Activated naive CD4-positive, alpha-beta T cell treated with anti-CD3 and anti-CD28 coated beads, Interleukin-2, amount 50 U/mL, for 16 hours (primary cell): ENCODE results near the gene DCTN4.

ENCODE experiments used
- DNase-seq: peaks from one replicate; pipeline ENCODE4 v3.0.0-alpha.2; 2020

DCTN4 gene

GRCh38 chr5:150662731-150663516, 95.9 kb downstream of the DCTN4 start:
- DNase-seq = no peak

- no peak for DNase-seq
Measured at GRCh38 chr5:150661821-150662596, 96.8 kb downstream of the DCTN4 start.

GRCh38 chr5:150661086-150661485, 97.7 kb downstream of the DCTN4 start, which contains the start of gene MYOZ3:
MYOZ3 (plus strand) TSS chr5:150661251; CDS start chr5:150662942, 1,691 bp downstream.
- no peak for DNase-seq

DNA sequence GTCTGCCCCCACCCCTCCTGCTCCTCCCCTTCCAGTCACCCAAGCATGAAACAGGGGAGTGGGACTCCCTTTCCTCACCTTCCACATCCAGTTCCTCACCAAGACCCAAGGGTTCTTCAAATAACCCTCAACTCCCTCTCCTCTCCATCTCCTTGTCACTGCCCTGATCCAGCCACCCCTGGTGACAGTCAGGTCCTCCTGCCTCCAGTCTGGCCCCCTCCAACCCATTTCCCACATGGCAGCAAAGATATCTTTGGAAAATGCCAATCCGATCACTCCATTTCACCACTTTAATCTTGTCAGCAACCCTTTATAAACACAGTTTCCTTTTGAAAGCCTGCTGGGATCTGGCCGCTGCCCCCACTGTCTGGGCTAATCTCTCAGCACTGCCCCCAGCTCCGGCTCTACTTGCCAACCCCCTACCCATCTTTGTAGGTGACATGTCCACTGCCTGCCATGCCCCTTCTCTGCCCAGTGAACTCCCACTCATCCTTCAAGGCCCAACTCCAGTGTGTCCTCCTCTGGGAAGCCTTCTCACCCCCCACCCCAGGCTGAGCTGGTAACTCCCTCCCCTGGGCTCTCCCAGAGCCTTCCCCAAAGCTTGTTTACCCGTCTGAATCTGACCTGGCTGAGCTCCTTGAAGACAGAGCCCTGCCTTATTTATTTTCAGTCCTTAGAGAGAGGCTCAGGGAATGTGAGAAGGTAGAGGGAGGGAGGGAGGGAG, 98.5 kb downstream of the DCTN4 start:
- no peak for DNase-seq

GRCh38 chr5:150659360-150660107, 99.3 kb downstream of the DCTN4 start:
- DNase-seq = no peak

DNA sequence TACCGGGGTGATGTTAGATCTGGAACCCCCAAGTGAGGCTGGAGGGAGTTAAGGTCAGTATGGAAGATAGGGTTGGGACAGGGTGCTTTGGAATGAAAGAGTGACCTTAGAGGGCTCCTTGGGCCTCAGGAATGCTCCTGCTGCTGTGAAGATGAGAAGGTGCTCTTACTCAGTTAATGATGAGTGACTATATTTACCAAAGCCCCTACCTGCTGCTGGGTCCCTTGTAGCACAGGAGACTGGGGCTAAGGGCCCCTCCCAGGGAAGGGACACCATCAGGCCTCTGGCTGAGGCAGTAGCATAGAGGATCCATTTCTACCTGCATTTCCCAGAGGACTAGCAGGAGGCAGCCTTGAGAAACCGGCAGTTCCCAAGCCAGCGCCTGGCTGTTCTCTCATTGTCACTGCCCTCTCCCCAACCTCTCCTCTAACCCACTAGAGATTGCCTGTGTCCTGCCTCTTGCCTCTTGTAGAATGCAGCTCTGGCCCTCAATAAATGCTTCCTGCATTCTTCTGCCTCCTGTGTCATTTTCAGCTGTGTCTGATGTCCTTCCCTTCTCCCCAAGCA, 100.0 kb downstream of the DCTN4 start:
- no peak for DNase-seq
